Neuronal stem cell (in vitro differentiated cells): Measurements from ENCODE around the gene LOXHD1.

Experiments used
- DNase-seq: peaks from one replicate; pipeline ENCODE4 v3.0.0-alpha.2; 2013; ENCODE audit warnings: low spot score
- H2AFZ ChIP-seq: one replicate; pipeline ENCODE4 v1.6.1; 2013; ENCODE audit warnings: mild to moderate bottlenecking, low read length, inconsistent platforms
- H2AK5ac ChIP-seq: 2 replicates; pipeline ENCODE4 v1.6.1; 2013; ENCODE audit warnings: low read depth, mild to moderate bottlenecking, inconsistent platforms, low read length, moderate library complexity, mixed read lengths
- H2BK120ac ChIP-seq: 2 replicates; pipeline ENCODE4 v1.6.1; 2013; ENCODE audit warnings: low read depth, mild to moderate bottlenecking, inconsistent platforms, low read length, moderate library complexity, mixed read lengths
- H2BK12ac ChIP-seq: one replicate; pipeline ENCODE4 v1.6.1; 2013; ENCODE audit warnings: low read length, inconsistent platforms
- H2BK15ac ChIP-seq: 2 replicates; pipeline ENCODE4 v1.6.1; 2013; ENCODE audit warnings: mild to moderate bottlenecking, low read length, inconsistent platforms, mixed read lengths
- H2BK5ac ChIP-seq: one replicate; pipeline ENCODE4 v1.6.1; 2013; ENCODE audit warnings: inconsistent platforms, mild to moderate bottlenecking, low read length, moderate library complexity
- H3K14ac ChIP-seq: one replicate; pipeline ENCODE4 v1.6.1; 2013; ENCODE audit warnings: low read length, inconsistent platforms
- H3K18ac ChIP-seq: 2 replicates; pipeline ENCODE4 v1.6.1; 2013; ENCODE audit warnings: low read length, inconsistent platforms
- H3K23ac ChIP-seq: 2 replicates; pipeline ENCODE4 v1.6.1; 2013; ENCODE audit warnings: low read depth, mild to moderate bottlenecking, mixed read lengths, low read length, inconsistent platforms; ENCODE audit not compliant: poor library complexity
- H3K27ac ChIP-seq: replicated peaks from 3 replicates; pipeline ENCODE4 v1.5.1; 2013; ENCODE audit warnings: low read length, inconsistent platforms
- H3K27me3 ChIP-seq, 3 experiments: 2 replicates each; pipeline ENCODE4 v1.6.1; 2013; ENCODE audit warnings: low read length in 3 of 3, mild to moderate bottlenecking in 2 of 3, inconsistent platforms in 1 of 3, low read depth in 1 of 3, mixed read lengths in 1 of 3, moderate library complexity in 1 of 3; ENCODE audit not compliant: control insufficient read depth in 3 of 3, insufficient read depth in 3 of 3
- H3K36me3 ChIP-seq, 2 donors: replicated peaks in 1 of 2; 2 replicates each; pipeline ENCODE4 v1.6.1; 2013; ENCODE audit warnings: low read length in 2 of 2; ENCODE audit not compliant: control insufficient read depth in 2 of 2, insufficient read depth in 2 of 2
- H3K4ac ChIP-seq: 2 replicates; pipeline ENCODE4 v1.6.1; 2013; ENCODE audit warnings: inconsistent platforms, mild to moderate bottlenecking, low read length, moderate library complexity
- H3K4me1 ChIP-seq, 2 donors: 1 replicate in 1 of 2; 2 replicates in 1 of 2; pipeline ENCODE4 v1.6.1; 2013; ENCODE audit warnings: low read length in 2 of 2, low read depth in 1 of 2; ENCODE audit not compliant: control insufficient read depth in 2 of 2, insufficient read depth in 1 of 2
- H3K4me2 ChIP-seq: one replicate; pipeline ENCODE4 v1.6.1; 2013; ENCODE audit warnings: mild to moderate bottlenecking, low read length, inconsistent platforms; ENCODE audit not compliant: insufficient read depth, poor library complexity, severe bottlenecking
- H3K4me3 ChIP-seq, 2 donors: 2 replicates each; pipeline ENCODE4 v1.5.1; 2013; ENCODE audit warnings: low read length in 2 of 2, mild to moderate bottlenecking in 2 of 2, inconsistent platforms in 1 of 2, moderate library complexity in 1 of 2
- H3K79me1 ChIP-seq: one replicate; pipeline ENCODE4 v1.6.1; 2013; ENCODE audit warnings: low read depth, mild to moderate bottlenecking, inconsistent platforms, low read length, moderate library complexity
- H3K9ac ChIP-seq: one replicate; pipeline ENCODE4 v1.6.1; 2013; ENCODE audit warnings: mild to moderate bottlenecking, low read depth, low read length, inconsistent platforms; ENCODE audit not compliant: poor library complexity
- H3K9me3 ChIP-seq, 2 donors: replicated peaks in 1 of 2; 2 replicates each; pipeline versions ENCODE3 to v1.6.1; 2013; ENCODE audit warnings: low read length in 2 of 2, mild to moderate bottlenecking in 2 of 2, inconsistent platforms in 1 of 2, low read depth in 1 of 2, mixed read lengths in 1 of 2, moderate library complexity in 1 of 2; ENCODE audit not compliant: control insufficient read depth in 2 of 2, insufficient read depth in 1 of 2
- H4K8ac ChIP-seq: one replicate; pipeline ENCODE4 v1.6.1; 2013; ENCODE audit warnings: low read depth, mild to moderate bottlenecking, inconsistent platforms, low read length, moderate library complexity
- H4K91ac ChIP-seq: one replicate; pipeline ENCODE4 v1.6.1; 2013; ENCODE audit warnings: low read length, low read depth, mild to moderate bottlenecking, inconsistent platforms; ENCODE audit not compliant: poor library complexity
- WGBS, 2 donors: extraction: QIAGEN DNeasy Blood & Tissue Kit; methylation state at CpG; one replicate each; pipeline ENCODE4 v1.1.7; 2013; ENCODE audit warnings: missing lambda C conversion rate in 2 of 2, mixed read lengths in 1 of 2; ENCODE audit not compliant: insufficient read length in 2 of 2, insufficient replicate concordance in 1 of 2; ENCODE audit errors: extremely low coverage in 2 of 2; 5-methylcytosine and 5-hydroxymethylcytosine counted together

LOXHD1 gene

DNA sequence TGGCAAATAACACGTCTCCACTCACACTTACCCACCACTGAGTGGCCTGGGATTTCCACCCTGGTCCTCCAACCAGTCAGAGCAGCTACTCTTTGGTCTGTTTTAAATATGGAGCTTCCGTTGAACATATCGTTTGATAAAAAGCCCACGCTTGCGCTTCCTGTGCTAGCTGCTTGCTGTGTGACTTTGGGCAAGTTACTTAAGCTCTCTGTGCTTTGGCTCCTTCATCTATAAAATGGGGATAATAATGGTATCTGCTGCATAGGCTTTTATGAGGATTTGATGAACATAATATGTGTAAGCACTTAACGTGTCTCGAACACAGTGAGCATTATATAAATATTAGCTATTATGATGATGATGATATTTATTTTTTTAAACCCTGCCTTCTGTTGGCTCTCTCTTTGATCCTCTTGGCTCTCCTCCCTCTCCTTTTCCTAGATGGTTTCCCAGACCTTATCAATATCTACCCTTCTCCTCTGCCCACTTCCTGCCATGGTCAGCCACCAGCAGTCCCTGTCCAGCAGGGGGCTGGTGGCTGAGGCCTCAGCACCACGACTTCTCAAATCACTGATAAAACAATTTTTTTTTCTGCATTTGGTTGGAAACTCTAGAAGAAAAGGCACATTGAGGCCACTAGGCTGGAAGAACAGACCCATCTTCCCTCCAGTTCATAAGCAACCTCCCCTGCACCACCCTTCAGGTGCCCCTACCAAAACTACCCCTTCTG is 191.9 kb downstream of the LOXHD1 start:
- Histone ChIP-seq H3K4me1 (peaks cover 15 to 52% of the 10 kb centered on the region in 2 donors), H3K4ac (no peak overlapping the region), H3K4me3 (no peak overlapping the region), H2BK5ac (no peak overlapping the region), H3K18ac (peak overlapping the region; percentile 40), H2AK5ac (peak overlapping the region; percentile 56), H3K27me3 (no peaks in the 10 kb centered on the region), H3K9ac (no peak overlapping the region), H3K4me2 (no peak overlapping the region), H3K14ac (no peak overlapping the region), H3K79me1 (no peaks in the 10 kb centered on the region), H3K9me3 (no peaks in the 10 kb centered on the region), H2BK120ac (no peak overlapping the region), H3K27ac (no peak overlapping the region), H4K8ac (no peak overlapping the region), H3K23ac (no peak overlapping the region), H2BK15ac (peak overlapping the region; percentile 33), H3K36me3 (peaks cover 0 to 10% of the 10 kb centered on the region in 2 donors), H4K91ac (no peak overlapping the region), H2AFZ (no peak overlapping the region), H2BK12ac (no peak overlapping the region)
- no CpG with 5 or more reads among the region's 8 CpGs for WGBS, 2 donors
- DNase-seq, result no peak

DNA sequence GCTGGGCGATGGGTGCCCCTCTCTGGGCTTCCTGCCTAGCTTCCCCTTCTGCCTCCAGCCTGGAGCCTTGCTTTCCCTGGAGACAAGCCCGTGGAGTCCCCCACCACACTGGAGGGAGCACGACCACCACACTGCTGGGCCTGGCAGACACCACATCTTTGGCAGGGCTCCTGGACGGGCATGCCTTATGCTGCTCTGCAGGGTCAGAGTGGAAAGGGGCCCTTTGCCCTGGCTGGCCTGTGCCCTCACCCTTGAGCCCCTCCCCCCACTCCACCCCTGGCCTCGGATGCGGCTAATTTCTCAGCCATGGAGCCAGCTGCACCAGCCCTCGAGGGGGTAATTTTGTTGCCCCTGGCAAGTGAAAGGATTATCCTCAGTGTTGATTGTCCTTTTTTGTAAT is 194.5 kb downstream of the LOXHD1 start:
- Histone ChIP-seq H3K4ac (no peak overlapping the region), H2BK15ac (peak overlapping the region; percentile 8), H3K18ac (peak overlapping the region; percentile 92), H3K9ac (no peak overlapping the region), H2BK5ac (peak overlapping the region; percentile 56), H4K8ac (no peak overlapping the region), H2AK5ac (peak overlapping the region; percentile 91), H3K79me1 (no peaks in the 10 kb centered on the region), H3K36me3 (peaks cover 3 to 36% of the 10 kb centered on the region in 2 donors), H2BK120ac (no peak overlapping the region), H3K4me1 (peaks cover 9 to 53% of the 10 kb centered on the region in 2 donors), H3K4me2 (no peak overlapping the region), H2BK12ac (peak overlapping the region; percentile 78), H3K27me3 (no peaks in the 10 kb centered on the region), H3K14ac (no peak overlapping the region), H3K4me3 (no peak overlapping the region), H3K9me3 (no peaks in the 10 kb centered on the region), H2AFZ (no peak overlapping the region), H4K91ac (no peak overlapping the region), H3K27ac (no peak overlapping the region), H3K23ac (peak overlapping the region; percentile 27)
- DNase-seq, result no peak
- no CpG with 5 or more reads among the region's 7 CpGs for WGBS, 2 donors

DNA sequence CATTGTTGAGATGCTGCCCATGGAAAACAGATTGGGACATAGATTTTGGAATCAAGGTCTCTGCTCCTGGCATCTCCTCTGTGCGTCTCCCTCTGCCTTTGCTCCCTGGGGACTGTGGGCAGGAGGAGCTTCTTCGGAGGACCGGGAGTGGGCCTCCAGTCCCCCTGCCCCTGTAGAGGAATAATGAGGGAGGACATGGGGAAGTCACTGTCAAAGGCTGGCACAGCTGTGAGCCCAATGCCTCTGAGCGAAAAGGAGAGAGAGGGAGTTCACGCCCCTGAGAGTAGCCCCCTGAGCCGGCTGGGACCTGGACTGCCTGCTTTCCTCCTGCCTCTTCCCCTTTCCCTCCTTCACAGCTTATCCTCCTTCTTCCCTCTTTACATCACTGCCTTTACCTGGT is 195.0 kb downstream of the LOXHD1 start:
- H3K9ac ChIP-seq, result no peak overlapping the region
- H2BK5ac ChIP-seq, result peak overlapping the region; percentile 56
- H3K36me3 ChIP-seq, result peaks cover 5 to 41% of the 10 kb centered on the region in 2 donors
- no peaks in the 10 kb centered on the region for H3K79me1 ChIP-seq
- H2BK12ac ChIP-seq, result peak overlapping the region; percentile 78
- peaks cover 9 to 52% of the 10 kb centered on the region in 2 donors for H3K4me1 ChIP-seq
- H2AK5ac ChIP-seq, result peak overlapping the region; percentile 91
- H2AFZ ChIP-seq, result no peak overlapping the region
- H2BK120ac ChIP-seq, result no peak overlapping the region
- H3K27me3 ChIP-seq, result no peaks in the 10 kb centered on the region
- H3K4ac ChIP-seq, result no peak overlapping the region
- H2BK15ac ChIP-seq, result peak overlapping the region; percentile 8
- no peak overlapping the region for H3K14ac ChIP-seq
- H3K27ac ChIP-seq, result no peak overlapping the region
- H3K23ac ChIP-seq, result peak overlapping the region; percentile 27
- no peak overlapping the region for H3K4me3 ChIP-seq
- no peak overlapping the region for H4K91ac ChIP-seq
- no peak overlapping the region for H3K4me2 ChIP-seq
- DNase-seq, result no peak
- no peaks in the 10 kb centered on the region for H3K9me3 ChIP-seq
- no peak overlapping the region for H4K8ac ChIP-seq
- H3K18ac ChIP-seq, result peak overlapping the region; percentile 92
- WGBS, 2 donors, result no CpG with 5 or more reads among the region's 6 CpGs

DNA sequence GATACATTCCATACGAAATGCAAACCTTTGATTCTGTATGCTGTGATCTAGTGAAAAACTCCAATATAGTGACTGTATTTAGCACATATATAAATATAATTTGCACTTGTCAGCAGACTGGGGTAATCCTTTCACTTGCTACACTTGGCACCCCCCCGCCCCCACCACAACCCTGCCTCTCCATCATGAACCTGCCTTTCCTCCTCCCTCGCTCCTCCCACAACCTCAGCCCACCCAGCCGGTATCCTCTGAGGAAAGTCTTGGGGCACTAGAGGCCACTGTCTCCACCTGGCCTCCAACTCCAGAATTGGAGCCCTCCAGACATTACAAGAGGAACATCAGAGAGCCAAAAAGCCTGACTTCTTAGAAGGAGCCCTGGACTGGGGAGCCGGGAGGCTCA is 196.3 kb downstream of the LOXHD1 start:
- Histone ChIP-seq H2AK5ac (no peak overlapping the region), H3K4me3 (no peak overlapping the region), H3K9me3 (peaks cover 0 to 2% of the 10 kb centered on the region in 2 donors), H3K27me3 (no peaks in the 10 kb centered on the region), H3K18ac (peak overlapping the region; percentile 48), H4K91ac (no peak overlapping the region), H4K8ac (no peak overlapping the region), H3K14ac (no peak overlapping the region), H2BK120ac (no peak overlapping the region), H3K4me2 (no peak overlapping the region), H3K36me3 (peaks cover 16 to 54% of the 10 kb centered on the region in 2 donors), H2AFZ (no peak overlapping the region), H3K27ac (no peak overlapping the region), H2BK15ac (no peak overlapping the region), H3K4ac (no peak overlapping the region), H3K23ac (no peak overlapping the region), H3K4me1 (peaks cover 0 to 46% of the 10 kb centered on the region in 2 donors), H3K9ac (no peak overlapping the region), H3K79me1 (no peaks in the 10 kb centered on the region), H2BK12ac (no peak overlapping the region), H2BK5ac (no peak overlapping the region)
- WGBS, 2 donors, result no CpG with 5 or more reads among the region's 5 CpGs
- DNase-seq, result no peak
